ENCODE results near the gene SBF2. TPM values are rescaled to one million over a fixed set of nuclear protein-coding genes. Genes with fewer than 3 reads are reported as not detected.
A peak's percentile ranks its signal among the peaks of the same experiment; 100 is the strongest.

Gene SBF2
- total RNA-seq, 1 donor, result 61.2 TPM

GRCh38 chr11:9761441-9761945, 532.5 kb downstream of the SBF2 start:
- Histone ChIP-seq H3K79me2 (ENCODE audit: insufficient read depth, low read length) (peaks cover 17% of the 10 kb centered on the region), H4K20me1 (ENCODE audit: insufficient read depth, low read length) (no peaks in the 10 kb centered on the region), H3K27me3 (ENCODE audit: insufficient read depth, low read length) (no peaks in the 10 kb centered on the region), H3K9me3 (ENCODE audit: low read depth, low read length) (no peaks in the 10 kb centered on the region), H2AFZ (ENCODE audit: low read length) (no peak overlapping the region), H3K4me3 (ENCODE audit: insufficient read depth, low read length) (no peak overlapping the region), H3K36me3 (ENCODE audit: insufficient read depth, low read length) (no peaks in the 10 kb centered on the region), H3K4me1 (ENCODE audit: insufficient read depth, low read length) (peaks cover 49% of the 10 kb centered on the region), H3K4me2 (ENCODE audit: insufficient read depth, low read length) (no peak overlapping the region), H3K27ac (ENCODE audit: low read depth, low read length) (no peak overlapping the region)
- DNase-seq (ENCODE audit: insufficient read length, low spot score, missing footprints), result no peak
- no peak for TF ChIP-seq CTCF (IDR thresholded peaks at IDR 0.05; ENCODE audit: extremely low read depth, low read depth, low read length)

DNA sequence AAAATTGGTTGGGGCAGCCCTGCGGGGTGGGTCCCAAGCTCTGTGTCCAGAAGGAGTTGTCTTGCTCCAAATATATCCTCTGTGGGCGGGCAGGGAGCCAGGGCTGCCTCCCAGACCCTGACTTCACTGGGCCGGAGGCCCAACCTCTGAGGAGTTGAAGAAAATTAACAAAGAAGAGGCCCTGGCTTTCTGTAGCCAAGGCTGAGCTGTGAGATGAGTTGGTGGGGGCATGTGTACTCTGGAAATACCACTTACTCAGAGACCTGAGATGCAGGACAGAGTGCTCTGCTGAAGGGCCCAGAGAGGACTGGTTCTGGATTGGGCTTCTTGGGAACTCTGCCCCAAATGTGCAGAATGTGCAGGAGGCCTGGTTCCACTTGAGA, 533.8 kb downstream of the SBF2 start:
- Histone ChIP-seq H3K79me2 (ENCODE audit: insufficient read depth, low read length) (peaks cover 17% of the 10 kb centered on the region), H3K27me3 (ENCODE audit: insufficient read depth, low read length) (no peaks in the 10 kb centered on the region), H4K20me1 (ENCODE audit: insufficient read depth, low read length) (no peaks in the 10 kb centered on the region), H3K4me1 (ENCODE audit: insufficient read depth, low read length) (peaks cover 49% of the 10 kb centered on the region), H2AFZ (ENCODE audit: low read length) (no peak overlapping the region), H3K4me3 (ENCODE audit: insufficient read depth, low read length) (no peak overlapping the region), H3K4me2 (ENCODE audit: insufficient read depth, low read length) (peak overlapping the region; percentile 33), H3K36me3 (ENCODE audit: insufficient read depth, low read length) (no peaks in the 10 kb centered on the region), H3K27ac (ENCODE audit: low read depth, low read length) (peak overlapping the region; percentile 95), H3K9me3 (ENCODE audit: low read depth, low read length) (no peaks in the 10 kb centered on the region)
- peak; percentile 96 for DNase-seq (ENCODE audit: insufficient read length, low spot score, missing footprints)
- no peak for TF ChIP-seq CTCF (IDR thresholded peaks at IDR 0.05; ENCODE audit: extremely low read depth, low read depth, low read length)

- Histone ChIP-seq H3K79me2 (ENCODE audit: insufficient read depth, low read length) (peaks cover 17% of the 10 kb centered on the region), H3K27me3 (ENCODE audit: insufficient read depth, low read length) (no peaks in the 10 kb centered on the region), H3K4me2 (ENCODE audit: insufficient read depth, low read length) (peak overlapping the region; percentile 91), H2AFZ (ENCODE audit: low read length) (no peak overlapping the region), H3K4me1 (ENCODE audit: insufficient read depth, low read length) (peaks cover 49% of the 10 kb centered on the region), H3K4me3 (ENCODE audit: insufficient read depth, low read length) (peak overlapping the region; percentile 69), H4K20me1 (ENCODE audit: insufficient read depth, low read length) (no peaks in the 10 kb centered on the region), H3K9me3 (ENCODE audit: low read depth, low read length) (no peaks in the 10 kb centered on the region), H3K27ac (ENCODE audit: low read depth, low read length) (peak overlapping the region; percentile 95), H3K36me3 (ENCODE audit: insufficient read depth, low read length) (no peaks in the 10 kb centered on the region)
- TF ChIP-seq CTCF (IDR thresholded peaks at IDR 0.05; ENCODE audit: extremely low read depth, low read depth, low read length), result no peak
- DNase-seq (ENCODE audit: insufficient read length, low spot score, missing footprints), result peak; percentile 99
Observed at GRCh38 chr11:9759519-9760192, 534.4 kb downstream of the SBF2 start.

DNA sequence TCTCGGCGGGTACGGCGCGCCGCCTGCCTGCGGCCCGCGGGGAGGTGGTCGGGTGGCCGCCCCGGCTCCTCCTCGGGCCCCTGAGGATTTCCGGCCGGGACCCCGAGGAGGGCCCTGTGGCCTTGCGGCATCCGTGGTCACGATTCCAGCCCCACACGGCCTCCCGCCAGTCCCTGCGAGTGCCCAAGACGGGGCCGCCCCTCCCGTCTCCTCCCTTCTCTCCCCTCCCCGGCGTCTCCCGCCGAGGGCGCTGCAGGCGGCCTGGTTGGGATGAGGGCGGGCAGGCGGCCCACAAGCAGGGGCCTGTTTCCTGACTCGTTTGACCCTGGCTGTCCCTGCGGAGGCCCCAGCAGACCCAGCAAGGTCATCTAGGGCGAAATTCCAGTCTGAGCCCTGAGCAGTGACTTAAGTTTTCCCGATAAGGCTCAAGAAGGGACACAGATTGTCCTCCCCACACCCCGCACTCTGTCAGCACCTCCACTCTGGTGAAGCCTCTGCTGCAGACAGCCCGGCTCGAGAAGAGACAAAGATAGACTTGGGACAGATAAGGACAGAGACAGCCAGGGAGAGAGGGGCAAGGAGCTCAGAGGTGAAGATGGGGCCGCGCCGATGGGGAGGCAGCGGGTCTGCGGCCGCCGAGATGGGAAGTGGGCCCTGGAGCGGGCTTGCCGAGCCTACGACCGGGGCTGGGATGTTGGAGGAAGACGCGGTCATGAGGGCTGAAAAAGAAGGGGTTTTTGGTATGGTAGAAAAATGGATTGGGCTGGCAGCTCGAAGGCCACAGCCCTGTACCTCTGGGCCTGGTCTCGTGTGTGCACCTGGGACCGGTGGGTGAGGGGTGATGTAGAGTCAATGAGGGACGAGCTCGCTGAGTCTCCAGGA, 535.1 kb downstream of the SBF2 start:
- peaks cover 14% of the 10 kb centered on the region for H3K79me2 ChIP-seq (ENCODE audit: insufficient read depth, low read length)
- peaks cover 56% of the 10 kb centered on the region for H3K4me1 ChIP-seq (ENCODE audit: insufficient read depth, low read length)
- H3K4me2 ChIP-seq (ENCODE audit: insufficient read depth, low read length), result peak overlapping the region; percentile 91
- TF ChIP-seq CTCF (IDR thresholded peaks at IDR 0.05; ENCODE audit: extremely low read depth, low read depth, low read length), result no peak
- H4K20me1 ChIP-seq (ENCODE audit: insufficient read depth, low read length), result no peaks in the 10 kb centered on the region
- H3K4me3 ChIP-seq (ENCODE audit: insufficient read depth, low read length), result peak overlapping the region; percentile 69
- peak overlapping the region; percentile 67 for H2AFZ ChIP-seq (ENCODE audit: low read length)
- no peaks in the 10 kb centered on the region for H3K36me3 ChIP-seq (ENCODE audit: insufficient read depth, low read length)
- peak; percentile 95 for DNase-seq (ENCODE audit: insufficient read length, low spot score, missing footprints)
- no peaks in the 10 kb centered on the region for H3K9me3 ChIP-seq (ENCODE audit: low read depth, low read length)
- no peaks in the 10 kb centered on the region for H3K27me3 ChIP-seq (ENCODE audit: insufficient read depth, low read length)
- peak overlapping the region; percentile 95 for H3K27ac ChIP-seq (ENCODE audit: low read depth, low read length)

Data from osteoblast (primary cell).